Stimulated activated CD8-positive, alpha-beta memory T cell treated with anti-CD3 and anti-CD28 coated beads, Interleukin-12 subunit alpha, Interleukin-12 subunit beta, amount 100 ng/mL, for 4 hours (primary cell): ENCODE data around the gene ITGB2.

Experiments
- DNase-seq: peaks from one replicate; pipeline ENCODE4 v3.0.0-alpha.2; 2020; ENCODE audit warnings: low read depth

Gene ITGB2

DNA sequence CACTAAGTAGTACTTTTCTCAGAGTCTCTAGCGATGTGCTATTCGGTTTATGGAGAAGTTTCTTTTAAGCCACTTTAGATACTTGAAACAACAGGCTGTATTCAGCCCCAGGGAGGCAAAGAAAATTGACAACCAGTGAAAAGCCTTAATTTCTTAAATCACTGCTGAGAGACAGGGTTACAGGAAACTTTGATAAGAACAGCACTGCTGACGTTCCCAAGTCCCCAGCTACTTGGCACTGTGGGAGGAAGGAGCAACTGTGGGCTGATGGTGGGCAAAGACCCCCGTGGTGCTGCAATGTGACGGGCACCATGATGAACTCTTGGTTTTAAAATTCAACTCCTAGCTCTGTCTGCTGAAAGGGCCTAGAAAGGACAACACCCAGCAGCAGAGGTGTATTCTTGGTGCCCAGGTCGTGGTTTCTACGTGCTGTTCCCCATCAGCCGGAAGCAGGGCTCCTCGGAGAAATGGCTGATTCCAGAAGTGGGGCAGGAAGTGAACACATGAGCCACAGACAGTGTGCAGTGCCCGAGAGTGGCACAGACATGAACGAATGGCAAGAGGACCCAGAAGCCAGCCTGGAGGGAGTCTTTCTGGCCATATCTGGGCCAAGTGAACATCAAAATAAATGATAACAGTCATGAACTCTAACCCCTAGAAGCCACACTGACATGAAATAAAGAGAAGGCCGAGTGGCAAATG lies 52.5 kb downstream of the ITGB2 start:
- no peak for DNase-seq

DNA sequence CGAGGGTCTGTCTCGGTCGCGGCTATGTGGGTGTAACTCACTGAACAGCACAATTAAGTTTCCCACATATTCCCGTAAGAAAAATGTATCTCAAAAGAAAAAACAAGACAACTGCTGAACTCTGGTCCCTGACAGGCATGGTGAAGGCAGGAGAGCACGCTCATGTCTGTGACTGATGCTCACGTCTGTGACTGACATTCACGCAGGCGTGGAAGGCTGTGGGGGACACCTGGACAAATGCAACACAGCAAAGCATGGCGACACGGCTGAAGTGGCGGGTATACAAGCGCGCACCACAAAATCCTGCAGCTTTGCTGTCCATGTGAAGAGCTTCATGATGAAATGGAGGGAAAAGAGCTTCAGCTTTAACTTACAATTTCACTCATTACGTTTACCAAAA lies 53.2 kb downstream of the ITGB2 start:
- no peak for DNase-seq

DNA sequence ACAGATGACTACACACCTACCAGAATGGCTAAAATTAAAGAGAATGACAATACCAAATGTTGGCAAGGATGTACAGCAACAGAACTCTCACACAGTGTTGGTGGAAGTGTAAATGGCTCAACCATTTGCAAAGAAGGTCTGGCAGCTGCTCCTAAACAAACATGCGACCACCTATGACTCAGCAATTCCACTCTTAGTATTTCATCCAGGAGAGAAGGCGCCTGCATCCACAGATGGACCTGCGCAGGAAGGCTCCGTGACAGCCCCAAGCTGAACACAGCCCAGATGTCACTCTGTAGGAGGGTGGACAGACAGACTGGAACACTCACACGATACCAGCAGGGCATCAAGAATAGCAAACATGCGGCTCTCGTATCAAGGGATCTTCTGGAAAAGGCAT lies 53.9 kb downstream of the ITGB2 start:
- no peak for DNase-seq

DNA sequence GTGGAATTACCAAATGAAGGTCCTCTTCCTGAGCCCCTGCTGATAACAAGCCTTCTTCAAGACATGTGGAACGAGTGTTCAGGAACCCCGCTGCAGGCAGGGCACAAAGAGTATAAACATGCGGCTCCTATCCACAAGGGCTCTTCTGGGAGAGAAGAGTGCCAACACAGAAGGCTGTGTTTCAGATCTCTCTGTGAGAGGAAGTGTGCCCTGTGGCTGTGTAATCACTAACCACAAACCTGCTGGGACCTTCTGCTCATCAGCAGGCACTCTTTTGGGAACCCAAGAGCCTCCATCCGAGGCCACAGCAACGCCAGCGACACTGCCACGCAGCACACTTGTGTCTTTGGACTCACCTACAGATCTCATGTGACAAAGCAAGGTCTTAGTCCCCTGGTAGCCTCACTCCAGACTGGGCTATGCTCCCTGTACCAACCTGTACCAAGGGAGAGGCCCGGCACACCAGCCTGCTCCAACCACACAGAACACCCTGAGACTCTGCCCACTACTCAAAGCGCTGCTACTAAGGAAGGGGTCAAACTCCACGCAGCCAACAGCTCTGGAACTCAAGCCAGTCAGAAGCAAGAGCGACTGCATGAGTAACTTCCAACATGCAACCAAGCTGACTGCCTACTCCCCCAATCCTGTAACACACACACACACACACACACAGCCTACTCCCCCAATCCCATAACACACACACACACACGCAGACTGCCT lies 55.0 kb downstream of the ITGB2 start:
- DNase-seq, result no peak

DNA sequence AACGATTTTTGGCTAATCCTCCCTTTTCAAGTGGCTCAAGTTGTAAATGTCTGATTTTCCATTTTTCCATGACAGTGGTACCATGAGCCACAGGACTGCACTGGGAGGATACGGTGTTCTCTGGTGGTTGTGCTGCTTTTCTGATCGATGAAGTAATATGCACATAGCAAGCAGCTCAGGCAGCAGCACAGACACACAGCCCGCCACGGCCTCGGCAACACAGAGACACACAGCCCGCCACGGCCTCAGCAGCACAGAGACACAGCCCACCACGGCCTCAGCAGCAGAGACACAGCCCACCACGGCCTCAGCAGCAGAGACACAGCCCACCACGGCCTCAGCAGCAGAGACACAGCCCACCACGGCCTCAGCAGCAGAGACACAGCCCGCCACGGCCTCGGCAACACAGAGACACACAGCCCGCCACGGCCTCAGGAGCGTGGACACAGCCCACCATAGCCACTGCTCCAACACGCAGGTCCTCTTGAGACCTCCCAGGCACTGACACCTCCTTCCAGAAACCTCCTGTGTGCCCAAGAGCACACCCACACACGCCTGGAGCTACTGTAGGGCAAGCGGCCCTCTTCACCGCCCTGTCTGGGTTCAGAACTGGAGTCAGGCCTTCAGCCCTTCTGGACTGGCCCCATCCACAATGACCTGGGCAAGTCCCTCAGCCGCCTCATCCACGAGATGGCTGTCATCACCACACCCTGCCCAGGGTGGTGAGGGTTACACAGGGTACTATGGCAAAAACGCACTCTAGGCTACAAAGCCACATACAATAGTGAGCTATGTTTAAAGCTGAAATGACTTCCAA lies 57.6 kb downstream of the ITGB2 start:
- DNase-seq, result no peak

DNA sequence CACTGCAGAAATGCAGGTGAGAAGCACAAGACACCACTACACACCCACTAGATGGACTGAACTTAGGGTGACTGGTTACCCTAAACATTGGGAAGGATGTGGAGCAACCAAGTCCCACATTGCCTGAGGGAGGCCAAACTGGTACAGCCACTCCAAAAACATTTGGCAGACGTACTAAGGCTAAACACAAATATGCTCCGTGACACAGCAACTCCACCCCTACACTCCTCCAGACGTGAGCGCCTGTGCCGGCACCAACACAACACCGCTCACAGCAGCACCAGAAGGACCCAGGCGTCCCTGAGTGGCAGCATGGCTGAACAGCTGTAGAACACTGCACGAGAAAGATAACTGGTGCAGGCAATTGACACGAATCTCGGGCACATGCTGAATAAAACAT lies 61.9 kb downstream of the ITGB2 start:
- DNase-seq, result no peak

DNA sequence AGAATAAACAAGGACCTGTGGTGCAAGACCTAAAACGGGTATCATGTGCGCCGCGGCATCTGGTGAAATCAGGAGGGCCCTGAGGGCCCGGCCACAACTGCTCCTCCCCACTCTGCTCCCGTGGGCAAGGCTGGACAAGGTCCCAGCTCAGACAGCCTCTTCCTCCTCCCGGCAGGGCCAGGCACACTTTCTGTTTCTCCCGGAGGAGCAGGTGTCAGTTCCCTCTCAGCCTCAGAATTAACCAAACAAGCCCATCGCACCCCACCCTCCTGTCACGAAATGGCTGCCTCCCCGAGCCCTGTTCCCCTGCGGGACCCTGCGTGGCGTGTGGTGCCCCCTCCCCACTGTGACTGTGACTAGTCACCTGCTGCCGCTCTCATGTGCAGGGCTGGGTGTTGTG lies 62.4 kb downstream of the ITGB2 start:
- DNase-seq, result no peak

DNA sequence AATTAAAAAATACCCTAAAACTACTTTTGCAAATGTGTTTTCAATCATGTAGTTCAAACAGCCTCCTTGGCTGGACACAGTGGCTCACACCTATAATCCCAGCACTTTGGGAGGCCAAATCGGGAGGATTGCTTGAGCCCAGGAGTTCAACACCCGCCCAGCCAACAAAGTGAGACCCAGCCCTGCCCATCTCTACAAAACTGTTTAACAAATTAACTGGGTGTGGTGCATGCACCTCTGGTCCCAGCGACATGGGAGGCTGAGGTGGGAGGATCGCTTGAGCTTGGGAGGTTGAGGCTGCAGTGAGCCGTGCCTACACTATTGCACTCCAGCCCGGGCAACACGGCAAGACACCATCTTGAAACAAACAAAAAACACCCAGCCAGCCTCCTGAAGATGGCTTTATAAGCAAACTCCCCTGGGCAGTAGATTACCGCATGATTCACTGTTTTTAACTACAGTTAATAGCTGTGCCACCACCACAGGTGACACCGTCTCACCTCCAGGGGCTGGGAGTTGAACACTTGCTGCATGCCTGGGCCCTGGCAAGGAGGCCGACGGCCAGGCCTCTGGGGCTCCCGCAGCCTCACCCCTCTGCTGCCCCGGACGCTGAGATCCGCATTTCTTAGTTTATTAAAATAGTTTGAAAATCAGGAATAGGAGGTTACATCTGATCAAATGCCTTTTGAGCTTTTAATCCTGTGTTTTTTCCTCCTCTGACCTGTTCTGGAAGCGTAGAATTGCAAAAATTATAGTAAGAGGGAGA lies 63.4 kb downstream of the ITGB2 start:
- DNase-seq, result no peak

DNA sequence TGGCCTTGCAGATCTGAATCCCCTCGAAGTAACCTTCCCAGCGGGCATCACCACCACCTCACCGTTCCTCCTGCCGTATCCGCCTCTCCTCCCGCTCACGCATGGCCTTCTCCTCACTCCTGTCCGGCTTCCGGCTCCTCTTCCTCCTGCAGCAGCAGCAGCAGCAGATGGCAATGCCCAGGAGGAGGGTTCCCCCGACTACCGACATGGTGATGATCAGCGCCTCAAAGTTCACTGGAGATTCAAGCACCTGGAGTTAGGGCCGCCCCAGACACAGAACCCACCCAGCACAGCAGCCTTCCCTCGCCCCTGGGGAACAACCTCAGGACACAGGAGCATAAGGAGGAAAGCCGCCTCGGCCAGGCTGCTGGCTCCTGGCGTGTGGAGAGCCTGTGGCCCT lies 64.6 kb downstream of the ITGB2 start:
- DNase-seq, result no peak

DNA sequence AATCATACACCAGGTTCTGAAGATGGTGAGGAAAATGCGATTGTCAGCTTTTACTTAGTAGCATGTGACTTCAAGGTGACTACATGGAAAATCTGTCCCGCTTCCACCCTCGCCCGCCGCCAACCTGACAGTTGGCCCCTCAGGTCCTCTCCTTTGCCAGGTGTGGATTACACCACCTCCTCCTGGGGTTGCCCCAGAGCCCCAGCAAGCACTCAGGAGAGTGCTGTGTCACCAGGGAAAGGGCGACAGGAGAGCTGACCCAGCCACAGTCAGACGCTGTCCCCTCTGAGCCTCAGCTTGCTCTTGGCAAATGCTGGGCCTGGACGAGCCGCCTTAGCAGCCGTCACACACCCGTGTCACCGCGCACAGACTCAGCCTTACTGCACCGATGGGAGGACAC lies 65.1 kb downstream of the ITGB2 start:
- DNase-seq, result no peak

DNA sequence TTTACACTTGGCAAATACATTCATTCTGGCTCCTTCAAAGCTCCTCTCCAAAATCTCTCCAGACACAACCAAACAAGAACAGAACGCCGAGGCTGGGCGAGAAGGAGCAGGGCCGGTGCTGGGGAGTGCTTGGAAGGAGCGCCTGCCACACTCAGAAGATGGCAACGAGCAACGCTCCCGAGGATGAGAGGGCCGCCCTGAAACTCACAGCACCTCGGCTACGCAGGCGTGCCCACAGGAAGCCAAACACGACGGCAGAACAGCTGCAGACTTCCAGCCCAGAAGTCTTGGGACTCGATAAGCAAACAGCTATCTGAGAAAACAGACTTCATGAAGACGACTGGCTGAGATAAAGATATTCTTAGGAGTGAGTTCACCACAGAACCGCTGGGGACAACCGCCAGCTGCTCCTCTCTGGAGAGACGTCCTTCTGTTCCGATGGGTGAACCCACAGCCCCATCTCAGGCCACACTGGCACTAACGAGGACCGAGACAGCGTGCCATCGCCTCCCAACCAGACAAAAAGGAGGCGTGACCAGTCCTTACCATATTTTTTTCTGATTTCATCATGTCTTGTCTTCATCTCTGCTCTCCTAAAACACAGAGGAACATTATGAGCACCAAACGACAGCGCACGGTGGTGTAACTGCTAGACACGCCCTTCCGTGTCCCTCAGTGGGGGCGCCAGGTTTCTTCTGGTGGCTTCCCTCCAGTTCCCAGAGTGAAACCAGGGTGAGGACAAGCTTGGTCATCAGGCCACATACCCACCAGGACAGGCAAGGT lies 65.8 kb downstream of the ITGB2 start:
- no peak for DNase-seq

DNA sequence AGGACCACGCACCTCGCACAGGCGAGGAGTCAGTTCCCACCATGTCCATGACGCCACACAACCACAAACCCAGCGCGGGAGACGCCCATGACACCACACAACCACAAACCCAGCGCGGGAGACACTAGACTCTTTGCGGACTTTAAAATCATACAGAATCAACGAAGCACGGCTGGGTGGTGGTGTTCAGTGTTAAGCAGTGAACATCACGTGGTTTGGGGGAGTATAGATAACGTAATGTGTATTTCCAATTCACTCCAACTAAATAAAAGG lies 66.4 kb downstream of the ITGB2 start:
- DNase-seq, result no peak

DNA sequence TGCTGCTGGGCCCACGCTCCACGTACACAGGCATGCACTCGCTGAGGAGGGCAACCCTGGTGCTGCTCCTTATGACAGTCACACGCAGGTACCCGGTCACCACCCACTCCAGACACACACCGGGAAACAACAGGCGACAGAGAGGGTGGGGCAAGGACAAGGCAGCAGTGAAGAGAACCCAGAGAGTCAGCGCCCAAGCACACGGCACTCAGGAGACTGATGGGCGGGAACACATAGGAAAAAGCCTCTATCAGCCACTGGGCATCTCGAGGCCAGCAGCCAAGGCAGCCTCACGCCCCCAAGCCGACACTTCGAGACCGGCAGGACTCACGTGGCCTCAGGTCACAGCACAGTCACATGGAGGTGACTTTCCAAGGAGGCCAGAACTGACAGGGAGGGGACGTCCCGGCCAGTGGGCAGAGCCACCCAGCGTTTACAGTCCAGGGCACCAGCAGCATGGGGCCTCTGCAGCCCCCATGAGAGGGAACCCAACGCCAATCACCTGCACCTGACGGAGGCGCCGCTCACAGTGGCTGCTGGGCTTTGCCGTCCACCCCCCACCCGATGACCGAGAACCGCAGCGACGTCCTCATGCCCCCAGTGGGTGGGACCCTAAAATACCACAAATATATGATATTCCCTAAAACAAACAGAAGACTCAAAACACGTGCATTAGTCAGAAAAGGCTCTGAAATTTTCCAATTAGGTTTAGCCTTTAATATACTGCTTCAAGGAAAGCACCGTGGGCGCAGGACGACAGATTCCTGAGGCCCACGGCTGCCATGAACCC lies 66.9 kb downstream of the ITGB2 start:
- no peak for DNase-seq

DNA sequence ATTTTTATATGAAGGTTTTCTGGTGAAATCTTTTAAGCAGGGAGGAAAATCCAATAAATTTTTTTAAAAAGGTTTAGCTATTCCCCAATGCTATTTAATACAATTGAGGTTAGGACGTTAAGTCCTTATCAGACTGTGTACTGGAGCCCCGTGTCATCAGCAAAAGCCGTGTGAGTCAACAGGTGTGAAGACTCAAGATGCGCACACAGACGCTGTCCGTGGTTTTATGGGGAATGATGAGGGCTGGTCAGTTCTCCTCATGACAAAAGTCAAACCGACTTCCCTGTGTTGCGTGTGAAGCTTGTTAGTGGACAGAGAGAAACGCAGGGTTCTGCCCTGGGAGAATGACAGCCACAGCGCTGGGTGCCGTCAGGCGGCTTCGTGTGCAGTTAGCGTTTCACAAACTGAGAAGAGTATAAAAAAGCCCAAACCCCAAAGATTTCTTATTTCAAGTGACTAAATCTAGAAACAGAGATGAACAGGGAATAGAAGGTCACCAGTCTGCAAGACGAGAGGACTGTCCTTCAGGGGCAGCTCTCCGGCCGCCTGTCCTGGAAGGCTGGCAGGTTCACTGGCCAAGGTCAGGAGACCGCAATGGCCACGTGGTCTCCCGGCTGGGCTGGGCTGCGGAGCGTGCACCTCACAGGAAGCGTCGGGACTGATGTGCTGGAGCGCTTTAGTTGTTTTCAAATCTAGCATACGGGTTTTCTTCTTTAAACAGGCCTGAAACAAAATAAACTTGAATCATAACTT lies 69.6 kb downstream of the ITGB2 start:
- DNase-seq, result no peak

DNA sequence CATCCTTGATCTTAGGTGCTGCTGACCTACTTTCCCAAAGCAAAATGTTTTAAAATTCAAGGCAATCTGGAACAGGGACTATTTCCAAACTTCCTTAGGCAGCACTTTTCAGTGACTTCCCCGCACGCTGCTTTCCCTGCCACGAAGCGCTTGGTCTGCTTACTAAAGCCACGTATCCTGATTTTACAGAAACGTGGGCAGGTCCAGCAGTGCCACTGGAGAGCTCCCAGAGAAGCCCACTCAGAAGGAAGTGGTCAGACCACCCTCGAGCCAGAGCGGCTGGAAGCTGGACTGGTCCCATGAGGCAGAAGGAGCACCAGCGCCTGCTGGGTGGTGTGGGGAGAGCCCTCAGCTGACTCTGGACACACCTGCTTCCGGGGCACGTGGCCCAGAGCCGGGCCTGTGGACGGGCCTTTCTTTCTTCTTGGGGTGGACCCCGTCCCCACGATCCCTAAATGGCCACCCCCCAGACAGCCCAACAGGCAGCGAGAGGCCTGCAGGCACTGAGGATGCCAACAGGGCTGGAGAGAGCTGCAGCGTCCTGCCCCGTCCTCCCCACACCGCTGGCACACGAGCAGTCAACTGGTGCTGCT lies 70.4 kb downstream of the ITGB2 start:
- no peak for DNase-seq

DNA sequence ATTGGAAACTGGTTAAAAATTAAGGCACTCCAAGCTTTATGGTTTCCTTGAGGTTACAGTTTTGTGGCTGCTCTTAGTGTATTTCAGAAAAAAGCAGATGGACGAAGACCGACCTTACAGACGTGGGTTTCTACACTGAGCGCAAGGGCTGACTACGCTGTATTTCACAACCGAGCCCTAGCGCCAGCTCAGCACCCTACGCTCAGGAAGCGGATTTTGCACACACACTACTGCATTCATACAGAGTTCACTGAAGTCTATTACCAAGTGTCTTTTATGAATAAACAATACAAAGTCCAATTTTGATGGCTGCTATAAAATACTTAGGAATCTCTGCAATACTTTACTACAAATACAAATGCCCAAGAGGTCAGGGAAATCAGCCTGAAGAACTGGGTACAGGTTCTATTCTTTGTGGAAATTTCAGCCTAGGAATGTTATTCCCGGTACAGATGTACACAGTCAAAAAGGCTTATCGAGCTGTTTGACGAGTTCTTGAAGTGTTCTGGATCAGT lies 71.0 kb downstream of the ITGB2 start:
- no peak for DNase-seq

DNA sequence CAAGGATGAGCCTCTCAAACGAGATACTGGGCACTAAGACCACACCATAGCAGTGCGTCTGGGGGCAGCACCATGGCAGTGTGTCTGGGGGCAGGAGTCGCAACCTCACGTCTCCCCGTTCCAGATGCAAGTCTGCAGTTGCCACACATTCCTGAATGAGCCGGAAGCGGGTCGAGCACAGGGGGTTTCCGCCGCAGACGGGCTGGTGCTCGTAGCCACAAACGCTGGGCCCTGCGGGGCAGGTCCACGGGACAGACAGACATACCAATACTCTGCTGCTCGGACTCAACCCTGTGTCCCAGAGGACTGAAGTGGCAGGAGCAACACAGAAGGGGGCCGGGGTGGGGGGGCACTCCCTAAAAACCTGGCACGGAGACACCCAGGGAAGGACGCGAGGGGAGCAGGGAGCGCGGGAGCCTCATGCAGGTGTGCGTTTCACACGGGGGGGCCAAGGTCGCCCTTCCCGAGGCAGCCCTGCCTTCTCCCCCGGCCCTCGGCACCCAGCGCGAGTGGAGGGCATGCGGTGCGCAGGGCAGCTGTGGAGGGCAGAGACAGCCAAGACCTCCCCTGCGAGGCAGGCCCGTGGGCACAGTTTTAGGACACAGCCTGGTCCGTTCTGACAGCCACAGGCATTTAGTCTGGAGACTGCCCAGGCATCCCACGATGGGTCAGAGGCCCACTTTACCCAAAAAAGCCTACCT lies 71.7 kb downstream of the ITGB2 start:
- DNase-seq, result no peak

DNA sequence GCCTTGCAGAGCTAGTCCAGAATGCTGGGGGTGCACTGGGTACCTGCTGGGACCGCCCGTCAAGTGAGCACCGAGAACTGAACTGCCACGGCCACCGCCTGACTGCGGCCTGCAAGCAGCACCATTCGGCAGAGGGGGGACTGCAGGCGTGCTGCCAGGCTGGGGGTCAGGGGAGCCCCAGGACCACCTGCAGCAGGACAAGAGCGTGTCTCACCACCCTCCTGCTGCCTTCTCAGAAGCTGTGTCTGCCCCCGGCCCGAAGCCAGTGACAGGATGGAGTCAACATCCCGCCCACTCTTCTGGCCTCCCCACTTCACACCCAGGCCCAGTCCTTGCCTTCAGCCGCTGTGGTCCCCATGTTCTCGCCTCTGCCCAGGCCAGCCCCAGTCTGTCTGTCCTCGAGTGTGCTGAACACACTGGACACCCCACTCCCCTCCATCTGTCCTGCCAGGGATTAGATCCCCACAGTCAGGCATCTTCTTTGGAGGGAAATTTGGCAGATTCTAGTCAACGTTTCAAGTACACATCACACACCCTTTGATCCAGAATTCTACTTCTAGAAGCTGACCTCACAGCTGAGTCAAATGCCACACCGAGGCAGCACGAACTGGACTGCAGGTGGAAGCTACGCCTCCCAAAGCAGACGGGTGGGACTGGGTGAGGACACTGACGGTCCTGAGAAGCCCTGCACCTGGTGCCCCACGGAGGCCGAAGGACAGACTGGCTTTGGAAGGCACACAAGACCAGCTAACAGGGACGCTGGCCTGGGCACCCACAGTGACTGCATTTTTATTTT lies 73.2 kb downstream of the ITGB2 start:
- DNase-seq, result no peak
